NCI-H2227 (cell line): ENCODE results near the gene CNTN5.

Experiments used
- DNase-seq: peaks from one replicate; lab custom pipeline; 2025; ENCODE audit not compliant: unreplicated experiment; lab: John Stamatoyannopoulos, UW

CNTN5 gene

GRCh38 chr11:99162819-99163218, 142.1 kb downstream of the CNTN5 start:
- DNase-seq, result no peak

- DNase-seq, result no peak
These were observed 149.8 kb downstream of the CNTN5 start for GRCh38 chr11:99170591-99170990.

GRCh38 chr11:99171330-99171729, 150.6 kb downstream of the CNTN5 start:
- no peak for DNase-seq

GRCh38 chr11:99176430-99176829, 155.7 kb downstream of the CNTN5 start:
- no peak for DNase-seq

DNA sequence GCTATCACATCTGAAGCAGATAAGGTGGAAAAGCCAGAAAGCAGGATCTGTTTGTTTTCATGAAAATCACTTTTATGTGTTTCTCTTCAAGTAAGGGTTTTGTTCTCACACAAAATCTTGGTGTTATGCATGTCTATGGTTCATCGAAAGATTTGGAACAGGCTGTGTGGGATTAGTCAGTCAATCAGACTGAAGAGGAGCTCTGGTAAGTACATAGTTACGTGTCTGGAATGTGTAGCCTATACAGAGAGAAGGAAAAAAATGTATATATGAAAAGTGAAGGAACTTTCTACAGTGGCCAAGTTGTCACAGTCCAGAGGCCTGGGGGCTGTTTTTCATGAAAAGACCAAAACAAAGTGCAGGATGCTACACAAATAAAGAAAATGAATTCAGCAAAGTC, 156.7 kb downstream of the CNTN5 start:
- no peak for DNase-seq

DNA sequence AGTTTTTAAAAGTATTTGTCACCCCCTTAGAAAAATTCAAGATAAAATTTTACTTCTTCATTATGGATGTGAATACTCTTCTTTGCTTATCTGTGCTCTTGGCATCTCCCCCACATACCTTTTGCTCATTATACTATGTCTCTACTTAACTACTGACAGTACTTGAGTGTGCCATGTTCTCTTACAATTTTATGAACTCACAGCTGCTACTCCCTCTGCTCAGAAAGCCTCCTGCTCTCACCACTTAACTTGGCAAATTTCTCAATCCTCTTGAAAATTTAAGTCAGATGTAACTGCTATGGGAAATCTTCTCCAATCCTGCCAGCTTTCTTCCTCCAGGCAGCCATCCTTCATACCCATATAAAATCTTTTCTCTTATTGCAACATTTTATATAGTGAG, 163.4 kb downstream of the CNTN5 start:
- no peak for DNase-seq

DNA sequence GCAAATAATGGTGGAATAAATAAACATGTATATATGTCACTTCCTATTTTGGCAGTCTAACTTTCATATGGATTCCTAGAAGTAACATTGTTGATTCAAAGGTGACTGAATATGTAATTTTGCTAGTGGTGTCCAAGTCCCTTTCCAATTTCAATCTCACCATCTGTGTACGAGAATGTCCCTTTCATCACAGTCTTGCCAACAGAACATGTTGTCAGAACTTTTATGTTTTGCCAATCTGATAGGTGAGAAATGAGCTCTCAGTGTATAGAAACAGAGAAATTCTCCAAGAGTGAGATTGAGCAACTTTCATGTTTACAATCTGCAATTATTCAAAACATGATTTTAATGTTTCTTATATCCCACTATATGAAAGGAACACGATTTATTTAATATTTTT, 167.5 kb downstream of the CNTN5 start:
- DNase-seq, result no peak

- no peak for DNase-seq
These were observed 172.0 kb downstream of the CNTN5 start for GRCh38 chr11:99192716-99193115.

DNA sequence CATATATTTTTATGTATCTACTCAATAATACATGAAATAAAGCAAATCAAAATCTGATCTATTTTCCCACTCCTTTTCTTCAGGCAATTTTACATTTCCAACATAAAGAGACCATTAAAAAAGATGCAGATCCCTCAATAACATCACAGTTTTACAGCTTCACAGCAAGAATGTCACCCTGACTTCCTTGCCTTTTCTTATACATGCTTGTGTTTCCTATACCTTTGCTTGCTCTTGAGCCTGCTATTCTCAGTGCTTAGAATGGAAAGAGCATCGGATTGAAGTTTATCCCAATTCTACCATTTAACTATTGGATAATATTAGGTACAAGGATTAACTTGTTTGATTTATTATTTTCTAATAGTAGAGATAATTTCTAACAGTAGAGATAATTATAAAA, 176.7 kb downstream of the CNTN5 start:
- no peak for DNase-seq

DNA sequence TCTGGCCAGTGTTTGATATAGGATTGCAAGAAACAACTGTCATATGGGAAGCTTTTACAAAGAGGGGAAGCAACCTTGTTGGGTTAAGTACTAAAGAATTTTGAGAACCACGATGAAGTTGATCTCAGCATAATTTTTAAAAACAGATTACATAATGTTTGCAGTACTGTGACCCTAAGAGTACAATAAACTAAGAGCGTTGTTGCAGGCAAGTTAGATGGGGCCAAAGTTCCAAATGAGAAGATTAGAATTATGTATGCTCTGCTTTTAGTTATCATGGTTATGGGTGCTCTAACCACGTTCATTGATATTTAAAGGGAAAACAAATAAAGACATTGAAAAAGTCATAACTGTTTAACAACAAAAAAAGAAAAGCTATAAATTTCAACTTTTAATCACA, 177.5 kb downstream of the CNTN5 start:
- DNase-seq, result no peak

- no peak for DNase-seq
These were observed 178.6 kb downstream of the CNTN5 start for GRCh38 chr11:99199341-99199740.

GRCh38 chr11:99200720-99201119, 180.0 kb downstream of the CNTN5 start:
- no peak for DNase-seq

DNA sequence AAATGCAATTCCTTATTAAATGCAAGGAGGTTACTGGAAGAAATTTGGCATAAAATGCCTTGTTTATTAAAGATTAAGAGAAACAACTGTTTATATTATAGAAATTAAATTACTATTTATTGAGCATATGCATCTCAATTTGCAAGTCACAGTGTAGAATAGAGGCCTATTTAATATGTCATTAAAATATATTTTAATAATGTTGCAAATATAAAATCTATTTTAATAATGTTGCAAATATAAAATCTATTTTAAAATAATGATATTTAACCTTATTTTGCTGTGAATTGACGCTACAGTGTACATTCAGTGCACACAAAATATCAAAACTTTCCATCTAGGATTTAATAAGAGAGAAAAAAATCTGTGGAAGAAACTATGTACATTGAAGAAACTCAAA, 188.1 kb downstream of the CNTN5 start:
- DNase-seq, result no peak

DNA sequence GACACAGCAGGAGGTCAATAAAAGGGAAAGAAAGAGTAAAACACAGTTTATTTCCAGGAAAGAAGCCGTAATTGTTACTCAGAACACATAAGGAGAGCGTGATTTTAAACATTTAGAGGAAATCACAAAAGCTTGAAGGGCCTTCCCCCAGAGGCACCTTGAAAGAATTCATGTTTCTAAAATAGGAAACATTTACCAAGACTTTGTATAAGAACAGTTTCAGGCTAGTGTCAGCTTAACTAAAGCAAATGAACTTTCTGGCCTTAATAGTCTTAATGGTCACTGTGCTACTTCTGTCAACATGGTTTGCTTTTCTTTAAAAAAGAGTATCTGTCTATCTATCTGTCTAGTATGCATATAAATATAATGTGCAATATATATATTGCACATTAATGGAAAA, 208.8 kb downstream of the CNTN5 start:
- no peak for DNase-seq

DNA sequence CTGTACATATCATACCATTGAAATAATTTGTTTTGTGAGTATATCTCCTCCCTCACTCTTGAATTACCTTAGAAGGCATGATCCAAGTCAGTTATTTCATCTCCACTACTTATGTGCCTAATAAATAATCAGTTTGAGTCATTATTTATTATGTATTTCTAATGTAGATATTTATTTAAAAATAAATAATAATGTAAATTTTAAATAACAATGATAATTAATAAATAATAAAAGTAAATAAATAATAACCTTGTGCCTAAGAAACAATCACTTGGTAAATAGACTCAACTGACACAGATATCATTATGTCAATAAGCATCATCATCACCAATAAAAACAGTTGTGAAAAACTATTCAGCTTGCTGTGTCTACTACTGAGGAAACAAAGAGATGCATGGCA, 213.8 kb downstream of the CNTN5 start:
- no peak for DNase-seq

DNA sequence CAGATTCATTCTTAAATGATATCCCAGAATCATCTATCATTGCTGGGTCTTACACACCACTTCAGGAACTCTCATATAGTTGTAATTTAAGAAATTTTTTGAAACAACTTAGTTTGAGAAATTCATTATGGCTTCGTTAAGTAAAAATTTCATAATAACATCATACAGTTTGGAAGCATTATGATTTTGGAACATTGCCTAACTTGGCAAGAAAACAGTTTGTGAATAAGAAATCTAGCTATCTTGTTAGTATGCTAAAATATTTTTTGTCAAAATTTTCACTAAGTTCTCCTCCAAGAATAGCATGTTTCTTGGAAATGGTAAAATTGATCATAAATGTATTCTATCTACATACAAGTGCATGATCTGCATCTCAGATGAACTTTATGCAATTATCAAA, 217.7 kb downstream of the CNTN5 start:
- DNase-seq, result no peak

DNA sequence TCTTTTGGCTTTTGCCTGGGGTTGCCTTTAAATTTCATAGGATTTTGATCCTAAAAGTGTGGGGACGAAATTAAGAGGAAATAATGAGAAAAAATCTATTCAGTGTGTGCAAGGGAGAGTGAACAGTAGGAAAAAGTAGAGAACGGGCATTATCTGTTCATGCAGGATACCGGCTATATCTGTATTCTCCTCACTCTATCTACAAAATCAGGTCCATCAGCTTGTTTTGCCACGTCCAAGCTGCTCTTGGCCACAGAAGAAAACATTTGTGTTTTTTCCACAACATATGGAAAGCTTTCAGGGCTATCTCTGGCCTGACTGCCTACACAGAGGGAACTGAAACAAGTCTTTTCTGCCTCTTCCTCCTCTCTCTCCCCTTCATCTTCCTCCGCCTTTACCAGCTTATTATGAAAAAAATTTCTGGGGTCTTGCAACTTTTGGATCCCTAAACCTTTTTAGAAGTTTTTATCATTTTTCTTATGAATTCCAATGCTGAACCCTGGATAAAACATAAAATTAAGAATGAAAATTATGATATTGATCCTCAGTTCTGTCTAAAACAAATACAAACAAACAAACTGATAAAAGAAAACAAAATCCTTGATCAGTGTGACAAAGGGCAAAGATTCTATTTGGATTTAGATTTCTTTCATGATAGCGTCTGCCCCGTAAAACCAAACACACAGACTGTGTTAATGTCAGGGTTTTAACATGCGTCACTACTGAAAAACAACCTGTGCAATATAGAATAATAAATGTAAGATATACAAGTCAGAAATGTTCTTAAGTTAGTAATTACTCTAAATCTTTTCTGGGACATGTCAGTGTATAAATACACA, 219.7 kb downstream of the CNTN5 start:
- DNase-seq, result no peak

- DNase-seq, result no peak
These were observed 220.3 kb downstream of the CNTN5 start for GRCh38 chr11:99241066-99241465.

- DNase-seq, result no peak
These were observed 223.9 kb downstream of the CNTN5 start for GRCh38 chr11:99244613-99245012.

- no peak for DNase-seq
These were observed 225.4 kb downstream of the CNTN5 start for GRCh38 chr11:99246199-99246598.

DNA sequence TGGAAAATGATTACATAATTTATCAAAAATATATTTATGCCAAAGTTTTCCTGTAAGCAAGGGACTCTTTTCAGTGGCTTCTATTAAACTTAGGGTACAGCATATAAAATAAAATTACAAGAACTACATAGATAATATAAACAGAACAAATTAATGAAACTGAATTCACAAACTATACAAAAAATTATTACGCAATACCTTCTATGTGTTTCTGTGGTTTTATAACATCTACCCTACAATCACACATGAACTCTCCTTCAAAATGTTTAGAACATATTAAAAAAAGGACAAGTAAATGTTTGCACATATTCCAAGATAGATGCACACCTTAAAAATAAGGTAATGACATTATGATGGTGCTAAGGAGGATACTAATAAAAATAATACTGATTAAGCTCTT, 235.9 kb downstream of the CNTN5 start:
- no peak for DNase-seq

GRCh38 chr11:99257131-99257530, 236.4 kb downstream of the CNTN5 start:
- DNase-seq, result no peak

DNA sequence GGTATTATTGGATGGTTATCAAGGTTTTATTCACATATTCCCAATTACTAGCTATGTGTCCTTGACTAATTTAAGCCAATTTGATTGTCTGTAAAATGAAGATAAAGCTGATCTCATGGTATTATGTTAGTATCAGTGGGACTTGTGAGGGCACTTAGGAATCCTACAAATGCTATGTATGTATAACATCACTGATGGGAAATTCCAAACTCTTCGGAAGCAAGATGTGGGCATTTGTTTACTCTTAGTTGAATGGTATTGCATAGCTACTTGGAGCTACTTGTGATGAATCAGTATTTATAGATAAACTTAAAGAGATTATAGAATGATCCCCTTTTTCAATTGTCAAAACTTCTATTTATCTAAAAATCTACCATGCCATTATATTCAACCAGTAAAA, 239.9 kb downstream of the CNTN5 start:
- no peak for DNase-seq
